ENCODE measurements around the gene RDH13.
A peak's percentile ranks its signal among the peaks of the same experiment; 100 is the strongest.

GRCh38 chr19:55099557-55100506 is 36.9 kb upstream of the RDH13 start:
- TF ChIP-seq EP300 (IDR thresholded peaks at IDR 0.05) (no peak), CTCF (IDR thresholded peaks at IDR 0.05) (peak in 1 of 4 experiments; percentile 19), POLR2A (IDR thresholded peaks at IDR 0.05) (no peak), POLR2AphosphoS5 (IDR thresholded peaks at IDR 0.05) (no peak)
